Measurements from ENCODE around the gene UBE2E3.

DNA sequence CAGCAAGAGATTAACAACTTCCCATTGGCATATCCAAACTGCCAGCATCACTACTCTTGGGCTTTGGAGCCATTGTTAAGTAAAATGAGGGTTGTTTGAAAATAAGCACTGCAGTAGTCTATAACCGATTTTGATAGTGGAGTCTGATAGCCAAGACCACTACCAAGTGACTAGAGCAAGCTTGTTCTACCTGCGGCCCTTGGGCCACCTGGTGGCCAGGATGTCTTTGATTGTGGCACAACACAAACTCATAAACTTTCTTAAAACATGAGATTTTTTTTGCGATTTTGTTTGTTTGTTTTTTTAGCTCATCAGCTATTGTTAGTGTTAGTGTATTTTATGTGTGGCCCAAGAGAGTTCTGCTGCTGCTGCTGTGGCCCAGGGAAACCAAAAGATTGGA, 11.0 kb downstream of the UBE2E3 start:
- TF ChIP-seq RAD21 (IDR thresholded peaks at IDR 0.05; ENCODE audit: low read length) (no peak), MAFK (IDR thresholded peaks at IDR 0.05; ENCODE audit: low read depth, low read length) (no peak), BHLHE40 (IDR thresholded peaks at IDR 0.05; ENCODE audit: low read depth, low read length) (no peak), ELK1 (IDR thresholded peaks at IDR 0.05; ENCODE audit: borderline replicate concordance, low read depth, low read length) (no peak), POLR2A (IDR thresholded peaks at IDR 0.05; ENCODE audit: low read depth, low read length) (no peak), RCOR1 (IDR thresholded peaks at IDR 0.05; ENCODE audit: insufficient replicate concordance, low read length) (no peak), MAZ (IDR thresholded peaks at IDR 0.05; ENCODE audit: borderline replicate concordance, low read depth, low read length) (no peak), CHD1 (IDR thresholded peaks at IDR 0.05; ENCODE audit: low read depth, low read length) (no peak)
- TF ChIP-seq, protein P1, sequence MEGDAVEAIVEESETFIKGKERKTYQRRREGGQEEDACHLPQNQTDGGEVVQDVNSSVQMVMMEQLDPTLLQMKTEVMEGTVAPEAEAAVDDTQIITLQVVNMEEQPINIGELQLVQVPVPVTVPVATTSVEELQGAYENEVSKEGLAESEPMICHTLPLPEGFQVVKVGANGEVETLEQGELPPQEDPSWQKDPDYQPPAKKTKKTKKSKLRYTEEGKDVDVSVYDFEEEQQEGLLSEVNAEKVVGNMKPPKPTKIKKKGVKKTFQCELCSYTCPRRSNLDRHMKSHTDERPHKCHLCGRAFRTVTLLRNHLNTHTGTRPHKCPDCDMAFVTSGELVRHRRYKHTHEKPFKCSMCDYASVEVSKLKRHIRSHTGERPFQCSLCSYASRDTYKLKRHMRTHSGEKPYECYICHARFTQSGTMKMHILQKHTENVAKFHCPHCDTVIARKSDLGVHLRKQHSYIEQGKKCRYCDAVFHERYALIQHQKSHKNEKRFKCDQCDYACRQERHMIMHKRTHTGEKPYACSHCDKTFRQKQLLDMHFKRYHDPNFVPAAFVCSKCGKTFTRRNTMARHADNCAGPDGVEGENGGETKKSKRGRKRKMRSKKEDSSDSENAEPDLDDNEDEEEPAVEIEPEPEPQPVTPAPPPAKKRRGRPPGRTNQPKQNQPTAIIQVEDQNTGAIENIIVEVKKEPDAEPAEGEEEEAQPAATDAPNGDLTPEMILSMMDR (conservative IDR thresholded peaks at IDR 0.05; ENCODE audit: low read depth, low read length): no peak
- TF ChIP-seq, protein P2, sequence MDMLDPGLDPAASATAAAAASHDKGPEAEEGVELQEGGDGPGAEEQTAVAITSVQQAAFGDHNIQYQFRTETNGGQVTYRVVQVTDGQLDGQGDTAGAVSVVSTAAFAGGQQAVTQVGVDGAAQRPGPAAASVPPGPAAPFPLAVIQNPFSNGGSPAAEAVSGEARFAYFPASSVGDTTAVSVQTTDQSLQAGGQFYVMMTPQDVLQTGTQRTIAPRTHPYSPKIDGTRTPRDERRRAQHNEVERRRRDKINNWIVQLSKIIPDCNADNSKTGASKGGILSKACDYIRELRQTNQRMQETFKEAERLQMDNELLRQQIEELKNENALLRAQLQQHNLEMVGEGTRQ (IDR thresholded peaks at IDR 0.05; ENCODE audit: low read depth, low read length): no peak
